SJCRH30 (cell line): Measurements from ENCODE around the gene PLCD3. TPM values are rescaled to one million over a fixed set of nuclear protein-coding genes. Genes with fewer than 3 reads are reported as not detected.

ENCODE experiments used
- DNase-seq, 2 experiments: peaks; one replicate each; pipeline ENCODE4 v3.0.0-alpha.2; 2015 to 2020
- H3K27ac ChIP-seq: fragments of 250-450 bp; sonication (Bioruptor Pico); 2 replicates; pipeline ENCODE4 v1.5.1; 2020; ENCODE audit warnings: mild to moderate bottlenecking, moderate library complexity
- H3K27me3 ChIP-seq: fragments of 250-450 bp; sonication (Bioruptor Pico); 2 replicates; pipeline ENCODE4 v1.5.1; 2020; ENCODE audit warnings: mild to moderate bottlenecking, moderate library complexity
- H3K36me3 ChIP-seq: fragments of 250-450 bp; sonication (Bioruptor Pico); 2 replicates; pipeline ENCODE4 v1.5.1; 2020; ENCODE audit warnings: mild to moderate bottlenecking, moderate library complexity
- H3K4me1 ChIP-seq: fragments of 250-450 bp; sonication (Bioruptor Pico); 2 replicates; pipeline ENCODE4 v1.5.1; 2020; ENCODE audit warnings: mild to moderate bottlenecking, moderate library complexity
- H3K4me3 ChIP-seq: fragments of 250-450 bp; sonication (Bioruptor Pico); 2 replicates; pipeline ENCODE4 v1.5.1; 2020; ENCODE audit warnings: mild to moderate bottlenecking, moderate library complexity
- H3K9me3 ChIP-seq: fragments of 250-450 bp; sonication (Bioruptor Pico); replicated peaks from 2 replicates; pipeline ENCODE4 v1.5.1; 2020; ENCODE audit warnings: mild to moderate bottlenecking, moderate library complexity
- total RNA-seq: library from RNA; depleted of rRNA; stranded (reverse); fragments of >200 nt; shearing (Covaris generic); gene quantifications from 2 replicates; pipeline ENCODE4 v1.2.3, GENCODE V29; 2014

PLCD3 gene
- total RNA-seq, 1 experiment from 2014 or later = 5.8 TPM

- H3K27me3 ChIP-seq = no peaks in the 10 kb centered on the region
- peaks cover 4% of the 10 kb centered on the region for H3K4me1 ChIP-seq
- DNase-seq = no peak
- H3K4me3 ChIP-seq = no peak overlapping the region
- no peaks in the 10 kb centered on the region for H3K36me3 ChIP-seq
- H3K9me3 ChIP-seq = no peaks in the 10 kb centered on the region
- no peak overlapping the region for H3K27ac ChIP-seq
These were observed 13.6 kb downstream of the PLCD3 start for GRCh38 chr17:45118691-45119090.

GRCh38 chr17:45117848-45118646, 14.3 kb downstream of the PLCD3 start:
- Histone ChIP-seq H3K36me3 (no peaks in the 10 kb centered on the region), H3K27me3 (no peaks in the 10 kb centered on the region), H3K9me3 (no peaks in the 10 kb centered on the region), H3K4me3 (no peak overlapping the region), H3K27ac (no peak overlapping the region), H3K4me1 (no peaks in the 10 kb centered on the region)
- no peak for DNase-seq

- no peak overlapping the region for H3K27ac ChIP-seq
- no peak for DNase-seq
- H3K4me3 ChIP-seq = no peak overlapping the region
- no peaks in the 10 kb centered on the region for H3K4me1 ChIP-seq
- no peaks in the 10 kb centered on the region for H3K36me3 ChIP-seq
- no peaks in the 10 kb centered on the region for H3K9me3 ChIP-seq
- H3K27me3 ChIP-seq = no peaks in the 10 kb centered on the region
These were observed 15.0 kb downstream of the PLCD3 start for GRCh38 chr17:45117334-45117733.

DNA sequence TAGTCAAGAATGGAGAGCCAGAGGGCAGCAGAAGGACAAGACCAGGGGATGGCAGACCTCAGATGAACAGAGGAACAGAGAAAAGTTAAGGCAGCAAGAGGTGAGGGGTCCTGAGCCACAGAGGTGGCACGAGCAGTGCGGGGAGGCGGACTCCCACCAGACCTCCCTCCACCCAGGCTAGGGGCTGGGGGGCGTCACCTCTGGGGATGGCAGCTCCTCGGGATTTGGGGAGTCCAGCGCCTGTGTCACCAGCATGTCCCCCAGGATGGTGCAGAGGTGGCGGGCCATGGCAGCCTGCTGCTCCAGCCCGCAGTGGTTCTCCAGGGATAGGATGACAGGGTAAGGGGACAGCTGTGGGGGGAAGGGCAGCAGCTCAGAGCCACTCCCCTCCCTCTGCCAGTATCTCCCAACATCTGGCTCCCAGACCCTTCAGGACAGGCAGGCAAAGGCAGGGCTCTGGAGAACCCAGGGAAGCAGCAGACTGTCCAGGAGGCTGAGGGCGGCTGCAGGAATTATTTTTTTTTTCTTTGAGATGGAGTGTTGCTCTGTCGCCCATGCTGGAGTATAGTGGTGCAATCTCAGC, 15.8 kb downstream of the PLCD3 start:
- Histone ChIP-seq H3K27ac (no peak overlapping the region), H3K4me1 (no peaks in the 10 kb centered on the region), H3K4me3 (no peak overlapping the region), H3K9me3 (no peaks in the 10 kb centered on the region), H3K36me3 (no peaks in the 10 kb centered on the region), H3K27me3 (no peaks in the 10 kb centered on the region)
- no peak for DNase-seq

DNA sequence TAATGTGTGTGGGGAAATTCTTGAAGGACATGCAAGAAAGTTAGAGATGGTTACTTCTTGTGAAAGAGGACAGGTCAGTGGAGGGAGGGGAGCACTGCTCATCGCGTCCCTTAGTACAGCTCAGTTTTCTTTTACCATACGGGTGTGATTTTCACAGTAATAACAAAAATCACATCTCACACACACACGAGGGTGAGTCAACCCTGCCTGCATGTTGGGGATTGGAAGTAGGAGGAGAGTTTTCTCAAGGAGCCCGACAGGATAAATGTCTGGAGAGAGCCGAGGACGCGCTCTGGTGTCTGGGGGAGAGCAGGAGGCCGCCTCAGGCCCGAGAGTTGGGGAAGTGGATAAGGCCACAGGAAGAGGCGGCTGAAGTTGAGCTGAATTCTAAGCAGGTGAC, 16.4 kb downstream of the PLCD3 start:
- H3K36me3 ChIP-seq = no peaks in the 10 kb centered on the region
- no peak for DNase-seq
- H3K27me3 ChIP-seq = no peaks in the 10 kb centered on the region
- H3K4me1 ChIP-seq = no peaks in the 10 kb centered on the region
- H3K9me3 ChIP-seq = no peaks in the 10 kb centered on the region
- no peak overlapping the region for H3K4me3 ChIP-seq
- H3K27ac ChIP-seq = no peak overlapping the region

DNA sequence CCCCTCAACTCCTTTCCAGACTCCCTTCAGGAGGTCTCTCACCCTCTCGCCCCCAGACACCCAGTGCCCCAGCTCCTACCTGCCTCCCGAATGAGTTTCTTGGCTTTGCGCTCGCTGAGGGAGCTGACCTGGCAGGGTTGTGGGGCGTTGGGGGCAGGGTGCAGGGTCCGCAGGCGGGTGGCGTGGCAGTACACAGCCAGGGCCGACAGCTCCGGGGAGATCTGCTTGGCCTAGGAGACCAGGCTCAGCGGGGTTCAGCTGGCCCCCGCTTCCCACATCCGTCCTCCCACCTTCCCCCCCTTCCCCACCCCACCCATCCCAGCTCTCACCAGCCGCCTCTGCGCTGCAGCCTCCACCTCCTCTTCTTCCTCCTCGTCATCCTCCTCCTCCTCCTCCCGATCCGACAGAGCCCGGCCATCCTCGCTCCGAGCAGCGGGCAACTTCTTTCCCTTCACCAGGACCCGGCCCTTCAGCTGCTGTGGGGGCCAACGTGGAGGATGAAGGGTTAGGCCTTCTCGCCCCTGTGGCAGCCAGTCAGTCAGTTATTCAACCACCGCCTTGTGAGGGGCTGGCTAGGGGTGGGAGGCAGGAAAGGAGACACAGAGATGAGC, 17.2 kb downstream of the PLCD3 start:
- no peaks in the 10 kb centered on the region for H3K4me1 ChIP-seq
- no peak for DNase-seq
- H3K27me3 ChIP-seq = no peaks in the 10 kb centered on the region
- no peaks in the 10 kb centered on the region for H3K36me3 ChIP-seq
- H3K9me3 ChIP-seq = no peaks in the 10 kb centered on the region
- H3K27ac ChIP-seq = no peak overlapping the region
- no peak overlapping the region for H3K4me3 ChIP-seq

- Histone ChIP-seq H3K27ac (no peak overlapping the region), H3K27me3 (no peaks in the 10 kb centered on the region)
- no peak for DNase-seq
These were observed 18.0 kb downstream of the PLCD3 start for GRCh38 chr17:45114117-45114932.

GRCh38 chr17:45113424-45113754, 18.9 kb downstream of the PLCD3 start:
- Histone ChIP-seq H3K36me3 (peaks cover 8% of the 10 kb centered on the region; the same call in 1 of the 2 replicates), H3K4me3 (no peak overlapping the region), H3K27me3 (no peaks in the 10 kb centered on the region), H3K9me3 (no peaks in the 10 kb centered on the region), H3K27ac (no peak overlapping the region), H3K4me1 (no peaks in the 10 kb centered on the region)
- no peak for DNase-seq

More at GRCh38 chr17:45114117-45114932, 18.0 kb downstream of the PLCD3 start:
- Histone ChIP-seq H3K4me3 (no peak overlapping the region), H3K9me3 (no peaks in the 10 kb centered on the region), H3K36me3 (no peaks in the 10 kb centered on the region), H3K4me1 (no peaks in the 10 kb centered on the region)

DNA sequence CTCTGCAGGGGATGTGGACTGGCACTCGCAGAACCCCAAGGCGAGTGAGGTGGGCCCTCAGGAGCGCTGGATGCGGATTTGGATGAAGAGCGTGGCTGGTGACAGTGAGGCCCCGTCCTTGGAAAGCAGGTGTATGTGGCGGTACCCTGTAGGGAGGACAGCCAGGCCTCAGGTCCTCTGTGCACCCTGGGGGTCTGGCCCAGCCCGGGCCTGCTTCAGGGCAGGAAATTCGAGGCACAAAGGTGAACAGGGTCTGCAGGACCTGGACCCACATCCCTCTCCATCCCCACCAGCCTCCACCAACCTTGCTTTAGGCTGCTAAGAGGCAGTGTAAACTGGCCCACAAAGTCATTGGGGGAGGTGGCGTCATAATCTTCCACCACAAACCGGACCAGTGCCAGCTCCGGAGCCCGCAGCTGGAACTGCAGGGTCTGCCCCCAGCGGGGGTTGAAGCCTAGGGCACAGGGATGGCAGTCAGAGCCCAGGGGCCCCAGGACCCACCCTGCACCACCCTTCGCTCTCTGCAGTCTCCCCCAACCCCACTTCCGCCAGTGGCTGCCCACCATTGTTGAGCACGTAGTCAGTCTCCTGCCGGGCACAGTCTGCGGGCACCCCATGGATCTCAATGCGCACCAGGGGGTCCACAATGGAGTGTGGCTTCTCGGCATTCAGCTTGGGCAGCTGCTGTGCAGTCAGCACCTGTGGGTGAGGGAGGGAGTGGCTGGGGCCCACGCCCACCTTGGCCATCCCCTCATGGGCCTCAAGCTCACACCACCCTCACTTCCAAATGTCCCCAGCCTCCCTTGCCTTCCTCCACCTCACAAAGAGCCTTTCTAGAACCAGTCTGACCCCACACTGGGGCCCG, 19.5 kb downstream of the PLCD3 start:
- H3K27me3 ChIP-seq = no peaks in the 10 kb centered on the region
- DNase-seq = no peak
- no peak overlapping the region for H3K4me3 ChIP-seq
- H3K9me3 ChIP-seq = no peaks in the 10 kb centered on the region
- H3K4me1 ChIP-seq = no peaks in the 10 kb centered on the region
- H3K27ac ChIP-seq = no peak overlapping the region
- H3K36me3 ChIP-seq = peaks cover 8% of the 10 kb centered on the region; the same call in 1 of the 2 replicates

GRCh38 chr17:45111850-45112249, 20.5 kb downstream of the PLCD3 start:
- peaks cover 14% of the 10 kb centered on the region; the same call in 1 of the 2 replicates for H3K36me3 ChIP-seq
- no peak for DNase-seq
- no peaks in the 10 kb centered on the region for H3K4me1 ChIP-seq
- no peak overlapping the region for H3K4me3 ChIP-seq
- H3K9me3 ChIP-seq = no peaks in the 10 kb centered on the region
- H3K27me3 ChIP-seq = no peaks in the 10 kb centered on the region
- H3K27ac ChIP-seq = no peak overlapping the region

DNA sequence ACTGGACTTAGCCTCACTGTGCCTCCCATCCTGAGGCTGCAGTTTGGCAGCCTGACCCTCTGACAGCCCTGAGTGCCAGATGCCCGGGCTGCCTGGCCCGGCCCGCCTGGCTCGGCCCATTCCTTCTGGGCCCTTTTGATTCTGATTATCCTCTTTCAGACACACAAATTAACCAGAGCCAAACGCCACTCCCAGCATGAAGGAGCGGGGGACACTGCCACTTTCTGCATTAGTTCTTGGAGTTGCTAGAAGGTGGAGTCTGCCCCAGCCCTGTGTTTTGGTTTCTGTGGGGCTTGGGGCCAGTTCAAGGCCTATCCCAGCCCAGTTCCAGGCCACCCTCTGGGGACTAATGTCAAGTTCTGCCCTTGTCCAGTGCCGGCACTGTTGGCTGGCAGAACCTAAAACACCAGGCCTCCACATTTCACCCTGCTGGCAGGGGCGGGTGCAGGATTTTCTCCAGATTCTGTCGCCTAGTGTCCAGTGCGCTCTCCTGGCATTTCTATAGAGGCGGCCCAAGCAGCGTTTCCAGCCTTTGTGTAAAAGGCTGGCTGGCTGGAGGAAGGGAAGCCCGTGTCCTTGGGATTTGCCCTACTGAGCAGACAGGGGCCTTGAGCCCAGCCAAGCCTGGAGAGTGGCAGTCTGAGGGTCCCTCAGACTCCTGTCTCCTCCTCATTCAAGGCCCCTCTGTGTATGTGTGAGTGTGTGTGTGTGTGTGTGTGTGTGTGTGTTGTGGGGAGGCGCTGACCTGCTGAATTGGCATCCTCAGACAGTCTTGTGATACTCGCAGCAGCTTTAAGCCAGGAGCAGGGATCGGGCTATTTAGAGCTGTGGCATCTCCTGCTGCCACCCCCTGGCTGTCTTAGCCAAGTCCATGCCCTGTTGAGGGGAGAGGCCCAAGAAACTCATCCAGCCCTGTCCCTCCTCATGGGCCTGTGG, 21.4 kb downstream of the PLCD3 start:
- Histone ChIP-seq H3K4me1 (no peaks in the 10 kb centered on the region), H3K36me3 (peaks cover 16% of the 10 kb centered on the region), H3K9me3 (no peaks in the 10 kb centered on the region), H3K27ac (no peak overlapping the region), H3K27me3 (no peaks in the 10 kb centered on the region), H3K4me3 (no peak overlapping the region)
- DNase-seq = no peak

- H3K4me3 ChIP-seq = no peak overlapping the region
- H3K4me1 ChIP-seq = no peaks in the 10 kb centered on the region
- no peaks in the 10 kb centered on the region for H3K9me3 ChIP-seq
- no peak for DNase-seq
- peaks cover 31% of the 10 kb centered on the region for H3K36me3 ChIP-seq
- H3K27ac ChIP-seq = no peak overlapping the region
- H3K27me3 ChIP-seq = no peaks in the 10 kb centered on the region
These were observed 23.5 kb downstream of the PLCD3 start for GRCh38 chr17:45108595-45109521.
